ENCODE data around the gene SLC24A5.

Gene SLC24A5

GRCh38 chr15:48186271-48186670, 65.5 kb downstream of the SLC24A5 start:
- H2BK12ac ChIP-seq (ENCODE audit: low read length), result no peak overlapping the region
- H3K79me1 ChIP-seq (ENCODE audit: low read length), result no peaks in the 10 kb centered on the region
- WGBS (ENCODE audit: extremely low coverage, insufficient coverage, insufficient read length), result no CpG with 5 or more reads among the region's 3 CpGs
- H3K23ac ChIP-seq (ENCODE audit: low read length), result no peak overlapping the region
- no peak overlapping the region for H2BK120ac ChIP-seq (ENCODE audit: insufficient read depth, low read length, poor library complexity)
- no peak overlapping the region for H3K27ac ChIP-seq (ENCODE audit: low read depth, low read length)
- H3K79me2 ChIP-seq (ENCODE audit: control insufficient read depth, insufficient read depth, low read length, poor library complexity), result no peaks in the 10 kb centered on the region
- no peak overlapping the region for H3K18ac ChIP-seq (ENCODE audit: low read length)
- no peaks in the 10 kb centered on the region for H3K9me3 ChIP-seq (ENCODE audit: insufficient read depth, low read depth, low read length)
- H2AK5ac ChIP-seq (ENCODE audit: low read length), result no peak overlapping the region
- H4K91ac ChIP-seq (ENCODE audit: low read depth, low read length), result no peak overlapping the region
- H3K27me3 ChIP-seq (ENCODE audit: insufficient read depth, low read length), result no peaks in the 10 kb centered on the region
- H2BK5ac ChIP-seq (ENCODE audit: low read depth, low read length, poor library complexity), result no peak overlapping the region
- DNase-seq, result no peak
- no peak overlapping the region for H3K14ac ChIP-seq (ENCODE audit: low read length)
- no peak overlapping the region for H4K8ac ChIP-seq (ENCODE audit: low read depth, low read length)
- no peak overlapping the region for H3K4me3 ChIP-seq (ENCODE audit: low read depth, low read length)
- H3K9ac ChIP-seq (ENCODE audit: low read length), result no peak overlapping the region
- no peak overlapping the region for H3K4ac ChIP-seq (ENCODE audit: low read depth, low read length)
- no peak overlapping the region for H4K12ac ChIP-seq (ENCODE audit: low read depth, low read length)
- H3K4me2 ChIP-seq (ENCODE audit: low read length), result no peak overlapping the region
- H3K4me1 ChIP-seq (ENCODE audit: control insufficient read depth in 1 of 2, insufficient read depth in 2 of 2, low read length in 2 of 2), result no peaks in the 10 kb centered on the region
- no peaks in the 10 kb centered on the region for H3K36me3 ChIP-seq (ENCODE audit: control insufficient read depth in 1 of 2, insufficient read depth in 2 of 2, low read length in 2 of 2)
- no peak overlapping the region for H2AFZ ChIP-seq (ENCODE audit: insufficient read depth, low read length, poor library complexity)

- H2BK120ac ChIP-seq (ENCODE audit: insufficient read depth, low read length, poor library complexity), result no peak overlapping the region
- no peak overlapping the region for H4K91ac ChIP-seq (ENCODE audit: low read depth, low read length)
- no peaks in the 10 kb centered on the region for H3K36me3 ChIP-seq (ENCODE audit: control insufficient read depth in 1 of 2, insufficient read depth in 2 of 2, low read length in 2 of 2)
- H3K79me2 ChIP-seq (ENCODE audit: control insufficient read depth, insufficient read depth, low read length, poor library complexity), result no peaks in the 10 kb centered on the region
- no peak overlapping the region for H4K12ac ChIP-seq (ENCODE audit: low read depth, low read length)
- H2BK5ac ChIP-seq (ENCODE audit: low read depth, low read length, poor library complexity), result no peak overlapping the region
- H3K9ac ChIP-seq (ENCODE audit: low read length), result no peak overlapping the region
- H3K27ac ChIP-seq (ENCODE audit: low read depth, low read length), result no peak overlapping the region
- no peaks in the 10 kb centered on the region for H3K27me3 ChIP-seq (ENCODE audit: insufficient read depth, low read length)
- no peak overlapping the region for H4K8ac ChIP-seq (ENCODE audit: low read depth, low read length)
- H3K18ac ChIP-seq (ENCODE audit: low read length), result no peak overlapping the region
- no peak overlapping the region for H2AFZ ChIP-seq (ENCODE audit: insufficient read depth, low read length, poor library complexity)
- no peak overlapping the region for H3K4me3 ChIP-seq (ENCODE audit: low read depth, low read length)
- no peaks in the 10 kb centered on the region for H3K79me1 ChIP-seq (ENCODE audit: low read length)
- peak; percentile 27 to 76 for DNase-seq
- H2BK12ac ChIP-seq (ENCODE audit: low read length), result no peak overlapping the region
- H2AK5ac ChIP-seq (ENCODE audit: low read length), result no peak overlapping the region
- H3K4me2 ChIP-seq (ENCODE audit: low read length), result peak overlapping the region; percentile 43
- WGBS (ENCODE audit: extremely low coverage, insufficient coverage, insufficient read length), result no CpG with 5 or more reads among the region's 15 CpGs
- H3K9me3 ChIP-seq (ENCODE audit: insufficient read depth, low read depth, low read length), result no peaks in the 10 kb centered on the region
- H3K4ac ChIP-seq (ENCODE audit: low read depth, low read length), result no peak overlapping the region
- H3K23ac ChIP-seq (ENCODE audit: low read length), result no peak overlapping the region
- no peak overlapping the region for H3K14ac ChIP-seq (ENCODE audit: low read length)
- H3K4me1 ChIP-seq (ENCODE audit: control insufficient read depth in 1 of 2, insufficient read depth in 2 of 2, low read length in 2 of 2), result peaks cover 0 to 4% of the 10 kb centered on the region in 2 experiments
These were observed 70.3 kb downstream of the SLC24A5 start for GRCh38 chr15:48190932-48191573.

GRCh38 chr15:48191574-48192225, 70.9 kb downstream of the SLC24A5 start, which contains the start of gene CTXN2:
Gene CTXN2, plus strand, starts transcription at chr15:48191665. Its CDS starts 9,636 bp downstream, at chr15:48201301.
- H3K79me2 ChIP-seq (ENCODE audit: control insufficient read depth, insufficient read depth, low read length, poor library complexity), result no peaks in the 10 kb centered on the region
- no peak within 1 kb of the TSS for H2BK12ac ChIP-seq (ENCODE audit: low read length)
- H3K79me1 ChIP-seq (ENCODE audit: low read length), result no peaks in the 10 kb centered on the region
- no peak within 1 kb of the TSS for H4K12ac ChIP-seq (ENCODE audit: low read depth, low read length)
- peak within 1 kb of the TSS; percentile 43 for H3K4me2 ChIP-seq (ENCODE audit: low read length)
- H3K14ac ChIP-seq (ENCODE audit: low read length), result no peak within 1 kb of the TSS
- H3K9ac ChIP-seq (ENCODE audit: low read length), result no peak within 1 kb of the TSS
- no peak within 1 kb of the TSS for H3K23ac ChIP-seq (ENCODE audit: low read length)
- no peak within 1 kb of the TSS for H2BK120ac ChIP-seq (ENCODE audit: insufficient read depth, low read length, poor library complexity)
- no peak within 1 kb of the TSS for H2AFZ ChIP-seq (ENCODE audit: insufficient read depth, low read length, poor library complexity)
- H3K4me3 ChIP-seq (ENCODE audit: low read depth, low read length), result no peak within 1 kb of the TSS
- no peaks in the 10 kb centered on the region for H3K9me3 ChIP-seq (ENCODE audit: insufficient read depth, low read depth, low read length)
- H3K27me3 ChIP-seq (ENCODE audit: insufficient read depth, low read length), result no peaks in the 10 kb centered on the region
- no peak within 1 kb of the TSS for H3K18ac ChIP-seq (ENCODE audit: low read length)
- H3K4ac ChIP-seq (ENCODE audit: low read depth, low read length), result no peak within 1 kb of the TSS
- no peaks in the 10 kb centered on the region for H3K36me3 ChIP-seq (ENCODE audit: control insufficient read depth in 1 of 2, insufficient read depth in 2 of 2, low read length in 2 of 2)
- H3K4me1 ChIP-seq (ENCODE audit: control insufficient read depth in 1 of 2, insufficient read depth in 2 of 2, low read length in 2 of 2), result peaks cover 0 to 4% of the 10 kb centered on the region in 2 experiments
- H2BK5ac ChIP-seq (ENCODE audit: low read depth, low read length, poor library complexity), result no peak within 1 kb of the TSS
- no peak within 1 kb of the TSS for H2AK5ac ChIP-seq (ENCODE audit: low read length)
- H4K91ac ChIP-seq (ENCODE audit: low read depth, low read length), result no peak within 1 kb of the TSS
- no peak within 1 kb of the TSS for H4K8ac ChIP-seq (ENCODE audit: low read depth, low read length)
- WGBS (ENCODE audit: extremely low coverage, insufficient coverage, insufficient read length), result no CpG with 5 or more reads among the region's 31 CpGs
- DNase-seq, result no peak
- no peak within 1 kb of the TSS for H3K27ac ChIP-seq (ENCODE audit: low read depth, low read length)
